ENCODE data around the gene SLC35D3. TPM values are rescaled to one million over a fixed set of nuclear protein-coding genes. Genes with fewer than 3 reads are reported as not detected.

The SLC35D3 gene
- total and polyA plus RNA-seq, 2 donors (not counting 3 experiments of a cell fraction or from before 2014, with no cell fraction given): not detected

DNA sequence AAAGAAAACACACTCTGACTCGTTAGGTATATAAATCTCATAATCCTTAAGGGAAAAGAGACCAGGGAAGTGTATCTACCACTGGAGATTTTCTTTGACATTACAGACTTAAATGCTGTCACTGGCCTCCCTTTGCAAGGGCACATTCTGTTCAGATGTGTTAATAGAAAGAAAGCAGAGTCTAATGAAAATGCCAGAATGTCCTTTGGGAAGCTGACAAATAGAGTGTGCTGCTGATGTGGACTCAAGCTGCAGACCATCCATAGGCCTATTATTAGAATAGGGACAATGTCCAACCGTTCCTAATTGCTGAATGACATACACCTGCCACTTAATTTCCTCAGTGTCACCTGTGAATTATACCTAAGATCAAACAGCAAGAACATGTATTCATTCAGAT, 41.2 kb downstream of the SLC35D3 start:
- no peak overlapping the region for H3K27ac ChIP-seq (ENCODE audit: insufficient read depth, low read depth, low read length)
- BruUV-seq (replicated peaks): no TSS peak
- no peaks in the 10 kb centered on the region for H3K9me1 ChIP-seq (replicated peaks; ENCODE audit: control insufficient read depth, extremely low read depth, insufficient read depth, low read length)
- DNase-seq (ENCODE audit: low read depth, low spot score) (no peak), FAIRE-seq (no peak)
- H4K20me1 ChIP-seq (replicated peaks; ENCODE audit: control insufficient read depth, extremely low read depth, insufficient read depth, low read length): no peaks in the 10 kb centered on the region
- ChIA-PET CTCF (interaction anchor here (0.8 to 1.5 kb wide), 4 partner anchors 10 to 678 kb away, joined by 3 to 5 read pairs (median 3); no protein-coding TSS in a partner anchor), POLR2A (no interaction called here)
- no peaks in the 10 kb centered on the region for H3K9me3 ChIP-seq (replicated peaks; ENCODE audit: control insufficient read depth, insufficient read depth, low read length)
- no peaks in the 10 kb centered on the region for H3K79me2 ChIP-seq (ENCODE audit: control insufficient read depth, insufficient read depth, low read length)
- H3K4me1 ChIP-seq (ENCODE audit: control insufficient read depth, extremely low read depth, insufficient read depth, low read length): no peaks in the 10 kb centered on the region
- no peaks in the 10 kb centered on the region for H3K36me3 ChIP-seq (ENCODE audit: control insufficient read depth in 2 of 2, extremely low read depth in 1 of 2, insufficient read depth in 2 of 2, low read length in 2 of 2)
- intact Hi-C loops (cut with micrococcal nuclease) (no loop called here), dilution Hi-C loops (cut with MboI; ENCODE audit: extremely low pct_ligation_motif_present, low sequenced_read_pairs) (no loop called here)
- no peak overlapping the region for H3K4me3 ChIP-seq (replicated peaks in 1 of 3; ENCODE audit: insufficient read depth in 1 of 3, low read depth in 1 of 3, low read length in 3 of 3)
- no peak overlapping the region for H3K4me2 ChIP-seq (ENCODE audit: insufficient read depth, low read length)
- TF ChIP-seq GATA2 (IDR thresholded peaks at IDR 0.05; ENCODE audit: insufficient read depth, insufficient read length, low read depth, low read length) (no peak), POLR2A (IDR thresholded peaks at IDR 0.05; ENCODE audit: low read depth, low read length) (no peak), FOS (IDR thresholded peaks at IDR 0.05; ENCODE audit: borderline replicate concordance, insufficient read depth, low read length) (no peak), JUN (IDR thresholded peaks at IDR 0.05; ENCODE audit: borderline replicate concordance, insufficient read depth, insufficient read length, low read depth) (no peak), POLR2AphosphoS5 (IDR thresholded peaks at IDR 0.05; ENCODE audit: insufficient read depth, low read depth, low read length) (no peak), EZH2 (IDR thresholded peaks at IDR 0.05; ENCODE audit: borderline replicate concordance, low read depth, low read length, severe bottlenecking) (no peak), MYC (IDR thresholded peaks at IDR 0.05; ENCODE audit: low read depth, low read length) (no peak)
- TF ChIP-seq, protein P1, sequence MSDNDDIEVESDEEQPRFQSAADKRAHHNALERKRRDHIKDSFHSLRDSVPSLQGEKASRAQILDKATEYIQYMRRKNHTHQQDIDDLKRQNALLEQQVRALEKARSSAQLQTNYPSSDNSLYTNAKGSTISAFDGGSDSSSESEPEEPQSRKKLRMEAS (IDR thresholded peaks at IDR 0.05; ENCODE audit: insufficient read depth, insufficient read length): no peak
- TF ChIP-seq, protein P2, sequence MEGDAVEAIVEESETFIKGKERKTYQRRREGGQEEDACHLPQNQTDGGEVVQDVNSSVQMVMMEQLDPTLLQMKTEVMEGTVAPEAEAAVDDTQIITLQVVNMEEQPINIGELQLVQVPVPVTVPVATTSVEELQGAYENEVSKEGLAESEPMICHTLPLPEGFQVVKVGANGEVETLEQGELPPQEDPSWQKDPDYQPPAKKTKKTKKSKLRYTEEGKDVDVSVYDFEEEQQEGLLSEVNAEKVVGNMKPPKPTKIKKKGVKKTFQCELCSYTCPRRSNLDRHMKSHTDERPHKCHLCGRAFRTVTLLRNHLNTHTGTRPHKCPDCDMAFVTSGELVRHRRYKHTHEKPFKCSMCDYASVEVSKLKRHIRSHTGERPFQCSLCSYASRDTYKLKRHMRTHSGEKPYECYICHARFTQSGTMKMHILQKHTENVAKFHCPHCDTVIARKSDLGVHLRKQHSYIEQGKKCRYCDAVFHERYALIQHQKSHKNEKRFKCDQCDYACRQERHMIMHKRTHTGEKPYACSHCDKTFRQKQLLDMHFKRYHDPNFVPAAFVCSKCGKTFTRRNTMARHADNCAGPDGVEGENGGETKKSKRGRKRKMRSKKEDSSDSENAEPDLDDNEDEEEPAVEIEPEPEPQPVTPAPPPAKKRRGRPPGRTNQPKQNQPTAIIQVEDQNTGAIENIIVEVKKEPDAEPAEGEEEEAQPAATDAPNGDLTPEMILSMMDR (IDR thresholded peaks at IDR 0.05; ENCODE audit: extremely low read depth in 1 of 2, insufficient read depth in 1 of 2, low read depth in 1 of 2, low read length in 2 of 2): no peak
- H2AFZ ChIP-seq (ENCODE audit: low read depth, low read length): no peak overlapping the region
- H3K27me3 ChIP-seq (ENCODE audit: control insufficient read depth in 2 of 2, insufficient read depth in 2 of 2, low read length in 2 of 2): peaks cover 0 to 10% of the 10 kb centered on the region in 2 experiments
- H3K9ac ChIP-seq (replicated peaks; ENCODE audit: extremely low read depth, insufficient read depth, low read length): no peak overlapping the region

Measured in endothelial cell of umbilical vein (primary cell).